ENCODE results near the gene SKAP1.

SKAP1 gene

GRCh38 chr17:48110761-48111160, 319.3 kb downstream of the SKAP1 start:
- DNase-seq (ENCODE audit: low spot score): no peak

GRCh38 chr17:48107137-48108055, 322.6 kb downstream of the SKAP1 start, which contains the start of gene SNX11:
SNX11 (plus strand) TSS chr17:48107766; CDS start chr17:48112044, 4,278 bp downstream.
- DNase-seq (ENCODE audit: low spot score): peak; percentile 92

GRCh38 chr17:48106802-48107136, 323.2 kb downstream of the SKAP1 start:
- DNase-seq (ENCODE audit: low spot score): no peak

- DNase-seq (ENCODE audit: low spot score): no peak
Measured at GRCh38 chr17:48104440-48104839, 325.6 kb downstream of the SKAP1 start.

GRCh38 chr17:48102798-48103715, 327.0 kb downstream of the SKAP1 start:
- DNase-seq (ENCODE audit: low spot score): no peak

GRCh38 chr17:48102043-48102750, 327.8 kb downstream of the SKAP1 start:
- no peak for DNase-seq (ENCODE audit: low spot score)

GRCh38 chr17:48101012-48101720, 328.8 kb downstream of the SKAP1 start, which contains the start of gene CBX1:
CBX1 (minus strand) TSS chr17:48101478; CDS start chr17:48077004, 24,474 bp downstream.
- DNase-seq (ENCODE audit: low spot score): peak; percentile 97

- peak; percentile 52 for DNase-seq (ENCODE audit: low spot score)
Measured at GRCh38 chr17:48100591-48101011, 329.4 kb downstream of the SKAP1 start.

GRCh38 chr17:48100160-48100559, 329.9 kb downstream of the SKAP1 start:
- DNase-seq (ENCODE audit: low spot score): peak; percentile 39

- DNase-seq (ENCODE audit: low spot score): peak; percentile 23
Measured at GRCh38 chr17:48095611-48096010, 334.4 kb downstream of the SKAP1 start.

GRCh38 chr17:48093341-48094045, 336.5 kb downstream of the SKAP1 start:
- no peak for DNase-seq (ENCODE audit: low spot score)

GRCh38 chr17:48084932-48085331, 345.1 kb downstream of the SKAP1 start:
- no peak for DNase-seq (ENCODE audit: low spot score)
